HG02852 (cell line): ENCODE results near the gene NIPSNAP3A.

Experiments used
- ATAC-seq: cut with Tn5 transposase; IDR thresholded peaks from one replicate; pipeline ENCODE4 v1.9.1; 2021; ENCODE audit warnings: mild to moderate bottlenecking, moderate library complexity; ENCODE audit not compliant: unreplicated experiment

Gene NIPSNAP3A

GRCh38 chr9:104805441-104805840 lies 58.0 kb downstream of the NIPSNAP3A start:
- ATAC-seq, result no peak

- ATAC-seq, result no peak
Observed at GRCh38 chr9:104808035-104808614, 60.6 kb downstream of the NIPSNAP3A start.
